Measurements from ENCODE around the gene DUSP1.
"Not testable (repeated sequence)": the region's sequence is repeated elsewhere in the genome, so short reads cannot be mapped to it uniquely, and the experiment has no call there.

Gene DUSP1

GRCh38 chr5:172796306-172796705 lies 25.3 kb upstream of the DUSP1 start:
- DNase-seq = no peak

GRCh38 chr5:172795318-172795977 lies 24.5 kb upstream of the DUSP1 start:
- no peak for DNase-seq

GRCh38 chr5:172793577-172794488 lies 22.8 kb upstream of the DUSP1 start:
- no peak for DNase-seq

GRCh38 chr5:172792701-172793570 lies 21.9 kb upstream of the DUSP1 start:
- DNase-seq = no peak

- no peak for DNase-seq
These were observed 20.9 kb upstream of the DUSP1 start for GRCh38 chr5:172791726-172792445.

- DNase-seq = no peak
These were observed 20.3 kb upstream of the DUSP1 start for GRCh38 chr5:172791286-172791685.

GRCh38 chr5:172790496-172790889 lies 19.5 kb upstream of the DUSP1 start:
- DNase-seq = no peak

- DNase-seq = no peak
These were observed 18.9 kb upstream of the DUSP1 start for GRCh38 chr5:172789687-172790495.

- DNase-seq = no peak
These were observed 18.0 kb upstream of the DUSP1 start for GRCh38 chr5:172788771-172789686.

GRCh38 chr5:172787538-172787937 lies 16.5 kb upstream of the DUSP1 start:
- DNase-seq = not testable (repeated sequence)

GRCh38 chr5:172786736-172787462 lies 15.9 kb upstream of the DUSP1 start:
- no peak for DNase-seq

GRCh38 chr5:172785429-172786088 lies 14.6 kb upstream of the DUSP1 start:
- no peak for DNase-seq

- DNase-seq = not testable (repeated sequence)
These were observed 13.2 kb upstream of the DUSP1 start for GRCh38 chr5:172784162-172784561.

- DNase-seq = not testable (repeated sequence)
These were observed 12.3 kb upstream of the DUSP1 start for GRCh38 chr5:172783319-172783718.

- no peak for DNase-seq
These were observed 11.4 kb upstream of the DUSP1 start for GRCh38 chr5:172782169-172783039.

- DNase-seq = no peak
These were observed 8.8 kb upstream of the DUSP1 start for GRCh38 chr5:172779691-172780341.

Measured in stimulated activated CD4-positive, alpha-beta T cell treated with anti-CD3 and anti-CD28 coated beads, Interleukin-4, amount 100 ng/mL, for 4 hours (primary cell).